ENCODE data around the gene CPT2. TPM values are rescaled to one million over a fixed set of nuclear protein-coding genes. Genes with fewer than 3 reads are reported as not detected.

The CPT2 gene
- total and polyA plus RNA-seq, 9 of the 15 experiments (the other 6 are each of a cell fraction or from before 2014, with no cell fraction given), result 7.6 to 25.1 (median 16.8) TPM

GRCh38 chr1:53238197-53239155 is 41.9 kb downstream of the CPT2 start, which contains the start of gene MAGOH (continued):
- TF ChIP-seq E2F4 (CRISPR knock-in tag; IDR thresholded peaks at IDR 0.05; ENCODE audit: low read depth), result 0 out of 2 replicates have a peak, but pooled peaks have one; percentile 6
- TF ChIP-seq ZBTB2 (IDR thresholded peaks at IDR 0.05), result 0 out of 2 replicates have a peak, but pooled peaks have one; percentile 16
- TF ChIP-seq LCOR (CRISPR knock-in tag; IDR thresholded peaks at IDR 0.05), result 0 out of 2 replicates have a peak, but pooled peaks have one; percentile 42
- TF ChIP-seq EP400 (IDR thresholded peaks at IDR 0.05), result peak; percentile 96
- no peak for TF ChIP-seq ZNF609 (CRISPR knock-in tag; IDR thresholded peaks at IDR 0.05; ENCODE audit: borderline replicate concordance)
- TF ChIP-seq ELF2 (CRISPR knock-in tag; IDR thresholded peaks at IDR 0.05), result peak; percentile 91
- TF ChIP-seq ZNF551 (CRISPR knock-in tag; IDR thresholded peaks at IDR 0.05), result no peak
- peak; percentile 26 to 39; a peak in 2 of 4 replicates for TF ChIP-seq TRIM24 (IDR thresholded peaks at IDR 0.05)
- TF ChIP-seq ZNF639 (CRISPR knock-in tag; conservative IDR thresholded peaks at IDR 0.05 in 1 of 2, IDR thresholded peaks at IDR 0.05 in 1 of 2), result peak in 1 of 2 experiments; percentile 72; a peak in 2 of 4 replicates
- TF ChIP-seq CREB1 (IDR thresholded peaks at IDR 0.05), result peak; percentile 100
- peak; percentile 100 for TF ChIP-seq CREB1 (CRISPR knock-in tag; IDR thresholded peaks at IDR 0.05)
- TF ChIP-seq ZNF263 (CRISPR knock-in tag; IDR thresholded peaks at IDR 0.05; ENCODE audit: borderline replicate concordance), result peak; percentile 32; the same call in 1 of the 2 replicates
- peak; percentile 61; the same call in 1 of the 2 replicates for TF ChIP-seq PHB (CRISPR knock-in tag; IDR thresholded peaks at IDR 0.05)
- peak; percentile 79 for TF ChIP-seq EHMT2 (IDR thresholded peaks at IDR 0.05)
- TF ChIP-seq MYNN (IDR thresholded peaks at IDR 0.05), result peak; percentile 18; the same call in 1 of the 2 replicates
- TF ChIP-seq MYNN (CRISPR knock-in tag; IDR thresholded peaks at IDR 0.05), result no peak
- TF ChIP-seq ZNF445 (CRISPR knock-in tag; IDR thresholded peaks at IDR 0.05; ENCODE audit: low read depth), result peak; percentile 45; the same call in 1 of the 2 replicates
- TF ChIP-seq ATF1 (CRISPR knock-in tag; IDR thresholded peaks at IDR 0.05), result peak; percentile 99
- TF ChIP-seq ATF1 (tag; IDR thresholded peaks at IDR 0.05), result peak; percentile 100
